ENCODE measurements around the gene OR1F1.
"Not testable (repeated sequence)": the region's sequence is repeated elsewhere in the genome, so short reads cannot be mapped to it uniquely, and the experiment has no call there.

Gene OR1F1

GRCh38 chr16:3193221-3194212 lies 5.5 kb downstream of the OR1F1 start:
- Histone ChIP-seq H3K27me3 (ENCODE audit: control insufficient read depth, low read length) (peaks cover 30% of the 10 kb centered on the region), H3K4me3 (ENCODE audit: low read length) (no peak overlapping the region), H3K79me2 (ENCODE audit: control insufficient read depth, low read length) (no peaks in the 10 kb centered on the region), H3K9me2 (replicated peaks; ENCODE audit: control insufficient read depth, low read length) (no peaks in the 10 kb centered on the region), H3K4me2 (ENCODE audit: low read length) (no peak overlapping the region), H3K36me3 (ENCODE audit: control insufficient read depth, low read length) (no peaks in the 10 kb centered on the region), H4K20me1 (ENCODE audit: control insufficient read depth, insufficient read depth, low read depth, low read length) (no peaks in the 10 kb centered on the region), H3K27ac (ENCODE audit: low read depth, low read length) (no peak overlapping the region), H3K9me3 (ENCODE audit: control insufficient read depth, insufficient read depth, low read length) (no peaks in the 10 kb centered on the region), H3F3A (ENCODE audit: control insufficient read depth, insufficient read depth) (no peaks in the 10 kb centered on the region), H3K4me1 (ENCODE audit: control insufficient read depth, low read length) (peaks cover 8% of the 10 kb centered on the region)
- TF ChIP-seq EZH2phosphoT487 (IDR thresholded peaks at IDR 0.05; ENCODE audit: borderline replicate concordance, low read length) = no peak
- TF ChIP-seq, protein P1, sequence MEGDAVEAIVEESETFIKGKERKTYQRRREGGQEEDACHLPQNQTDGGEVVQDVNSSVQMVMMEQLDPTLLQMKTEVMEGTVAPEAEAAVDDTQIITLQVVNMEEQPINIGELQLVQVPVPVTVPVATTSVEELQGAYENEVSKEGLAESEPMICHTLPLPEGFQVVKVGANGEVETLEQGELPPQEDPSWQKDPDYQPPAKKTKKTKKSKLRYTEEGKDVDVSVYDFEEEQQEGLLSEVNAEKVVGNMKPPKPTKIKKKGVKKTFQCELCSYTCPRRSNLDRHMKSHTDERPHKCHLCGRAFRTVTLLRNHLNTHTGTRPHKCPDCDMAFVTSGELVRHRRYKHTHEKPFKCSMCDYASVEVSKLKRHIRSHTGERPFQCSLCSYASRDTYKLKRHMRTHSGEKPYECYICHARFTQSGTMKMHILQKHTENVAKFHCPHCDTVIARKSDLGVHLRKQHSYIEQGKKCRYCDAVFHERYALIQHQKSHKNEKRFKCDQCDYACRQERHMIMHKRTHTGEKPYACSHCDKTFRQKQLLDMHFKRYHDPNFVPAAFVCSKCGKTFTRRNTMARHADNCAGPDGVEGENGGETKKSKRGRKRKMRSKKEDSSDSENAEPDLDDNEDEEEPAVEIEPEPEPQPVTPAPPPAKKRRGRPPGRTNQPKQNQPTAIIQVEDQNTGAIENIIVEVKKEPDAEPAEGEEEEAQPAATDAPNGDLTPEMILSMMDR (IDR thresholded peaks at IDR 0.05; ENCODE audit: low read depth, low read length, poor library complexity, severe bottlenecking) = no peak

DNA sequence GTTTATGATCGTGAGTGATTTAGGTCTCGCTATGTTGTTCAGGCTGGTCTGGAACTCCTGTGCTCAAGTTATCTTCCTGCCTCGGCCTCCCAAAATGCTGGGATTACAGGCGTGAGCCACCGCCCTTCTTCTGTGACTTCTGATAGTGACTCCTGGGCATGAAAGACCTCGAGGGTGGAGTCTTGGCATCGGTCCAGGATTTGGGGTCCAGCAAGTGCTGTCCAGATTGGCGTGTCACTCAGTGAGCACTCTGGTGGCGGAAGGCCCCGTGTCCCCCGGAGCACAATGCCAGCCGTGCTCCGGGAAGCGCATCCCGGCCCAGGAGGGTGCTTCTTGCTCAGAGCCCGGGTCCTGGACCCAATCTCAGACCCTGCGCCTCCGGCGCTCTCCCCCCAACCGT lies 6.8 kb downstream of the OR1F1 start:
- no peaks in the 10 kb centered on the region for H3K9me3 ChIP-seq (ENCODE audit: control insufficient read depth, insufficient read depth, low read length)
- no peak overlapping the region for H3K4me3 ChIP-seq (ENCODE audit: low read length)
- no peak overlapping the region for H3K27ac ChIP-seq (ENCODE audit: low read depth, low read length)
- H3K27me3 ChIP-seq (ENCODE audit: control insufficient read depth, low read length) = peaks cover 19% of the 10 kb centered on the region
- H3K36me3 ChIP-seq (ENCODE audit: control insufficient read depth, low read length) = no peaks in the 10 kb centered on the region
- H3K4me2 ChIP-seq (ENCODE audit: low read length) = no peak overlapping the region
- no peaks in the 10 kb centered on the region for H3F3A ChIP-seq (ENCODE audit: control insufficient read depth, insufficient read depth)
- H3K79me2 ChIP-seq (ENCODE audit: control insufficient read depth, low read length) = no peaks in the 10 kb centered on the region
- H4K20me1 ChIP-seq (ENCODE audit: control insufficient read depth, insufficient read depth, low read depth, low read length) = no peaks in the 10 kb centered on the region
- H3K4me1 ChIP-seq (ENCODE audit: control insufficient read depth, low read length) = no peaks in the 10 kb centered on the region
- TF ChIP-seq, protein P1 (IDR thresholded peaks at IDR 0.05; ENCODE audit: low read depth, low read length, poor library complexity, severe bottlenecking) = no peak
- TF ChIP-seq EZH2phosphoT487 (IDR thresholded peaks at IDR 0.05; ENCODE audit: borderline replicate concordance, low read length) = no peak
- no peaks in the 10 kb centered on the region for H3K9me2 ChIP-seq (replicated peaks; ENCODE audit: control insufficient read depth, low read length)

GRCh38 chr16:3195975-3196374 lies 8.0 kb downstream of the OR1F1 start:
- no peak overlapping the region for H3K4me2 ChIP-seq (ENCODE audit: low read length)
- H3F3A ChIP-seq (ENCODE audit: control insufficient read depth, insufficient read depth) = no peaks in the 10 kb centered on the region
- H3K27me3 ChIP-seq (ENCODE audit: control insufficient read depth, low read length) = peaks cover 13% of the 10 kb centered on the region
- H3K79me2 ChIP-seq (ENCODE audit: control insufficient read depth, low read length) = no peaks in the 10 kb centered on the region
- H3K9me3 ChIP-seq (ENCODE audit: control insufficient read depth, insufficient read depth, low read length) = no peaks in the 10 kb centered on the region
- H3K36me3 ChIP-seq (ENCODE audit: control insufficient read depth, low read length) = no peaks in the 10 kb centered on the region
- no peaks in the 10 kb centered on the region for H3K4me1 ChIP-seq (ENCODE audit: control insufficient read depth, low read length)
- H4K20me1 ChIP-seq (ENCODE audit: control insufficient read depth, insufficient read depth, low read depth, low read length) = no peaks in the 10 kb centered on the region
- TF ChIP-seq, protein P1 (IDR thresholded peaks at IDR 0.05; ENCODE audit: low read depth, low read length, poor library complexity, severe bottlenecking) = no peak
- no peak for TF ChIP-seq EZH2phosphoT487 (IDR thresholded peaks at IDR 0.05; ENCODE audit: borderline replicate concordance, low read length)
- H3K27ac ChIP-seq (ENCODE audit: low read depth, low read length) = no peak overlapping the region
- H3K4me3 ChIP-seq (ENCODE audit: low read length) = no peak overlapping the region
- no peaks in the 10 kb centered on the region for H3K9me2 ChIP-seq (replicated peaks; ENCODE audit: control insufficient read depth, low read length)

DNA sequence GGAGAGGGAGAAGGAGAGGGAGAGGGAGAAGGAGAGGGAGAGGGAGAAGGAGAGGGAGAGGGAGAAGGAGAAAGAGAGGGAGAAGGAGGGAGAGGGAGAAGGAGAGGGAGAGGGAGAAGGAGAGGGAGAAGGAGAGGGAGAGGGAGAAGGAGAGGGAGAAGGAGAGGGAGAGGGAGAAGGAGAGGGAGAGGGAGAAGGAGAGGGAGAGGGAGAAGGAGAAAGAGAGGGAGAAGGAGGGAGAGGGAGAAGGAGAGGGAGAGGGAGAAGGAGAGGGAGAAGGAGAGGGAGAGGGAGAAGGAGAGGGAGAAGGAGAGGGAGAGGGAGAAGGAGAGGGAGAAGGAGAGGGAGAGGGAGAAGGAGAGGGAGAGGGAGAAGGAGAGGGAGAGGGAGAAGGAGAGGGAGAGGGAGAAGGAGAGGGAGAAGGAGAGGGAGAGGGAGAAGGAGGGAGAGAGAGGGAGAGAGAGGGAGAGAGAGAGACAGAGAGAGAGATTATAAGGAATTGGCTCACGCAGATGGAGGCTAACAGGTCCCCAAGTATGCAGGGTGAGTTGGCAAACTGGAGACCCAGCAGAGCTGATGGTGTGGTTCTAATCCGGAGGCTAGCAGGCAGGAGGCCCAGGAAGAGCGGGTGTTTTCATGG lies 9.8 kb downstream of the OR1F1 start:
- not testable (repeated sequence) for H4K20me1 ChIP-seq (ENCODE audit: control insufficient read depth, insufficient read depth, low read depth, low read length); H3K9me3 ChIP-seq (ENCODE audit: control insufficient read depth, insufficient read depth, low read length); H3K36me3 ChIP-seq (ENCODE audit: control insufficient read depth, low read length); H3K4me3 ChIP-seq (ENCODE audit: low read length); H3K9me2 ChIP-seq (replicated peaks; ENCODE audit: control insufficient read depth, low read length); H3K27ac ChIP-seq (ENCODE audit: low read depth, low read length); H3K79me2 ChIP-seq (ENCODE audit: control insufficient read depth, low read length); H3F3A ChIP-seq (ENCODE audit: control insufficient read depth, insufficient read depth); H3K4me1 ChIP-seq (ENCODE audit: control insufficient read depth, low read length); H3K4me2 ChIP-seq (ENCODE audit: low read length)
- H3K27me3 ChIP-seq (ENCODE audit: control insufficient read depth, low read length) = peaks cover 11% of the 10 kb centered on the region; the same call in 1 of the 2 replicates

Data from DOHH2 (cell line).